GM19240 (cell line): ENCODE measurements around the gene ECHDC1.
"Not testable (repeated sequence)": the region's sequence is repeated elsewhere in the genome, so short reads cannot be mapped to it uniquely, and the experiment has no call there.

Experiments used
- DNase-seq: peaks from one replicate; pipeline ENCODE4 v3.0.0; 2011; ENCODE audit warnings: low spot score; ENCODE audit not compliant: insufficient read length

Gene ECHDC1

DNA sequence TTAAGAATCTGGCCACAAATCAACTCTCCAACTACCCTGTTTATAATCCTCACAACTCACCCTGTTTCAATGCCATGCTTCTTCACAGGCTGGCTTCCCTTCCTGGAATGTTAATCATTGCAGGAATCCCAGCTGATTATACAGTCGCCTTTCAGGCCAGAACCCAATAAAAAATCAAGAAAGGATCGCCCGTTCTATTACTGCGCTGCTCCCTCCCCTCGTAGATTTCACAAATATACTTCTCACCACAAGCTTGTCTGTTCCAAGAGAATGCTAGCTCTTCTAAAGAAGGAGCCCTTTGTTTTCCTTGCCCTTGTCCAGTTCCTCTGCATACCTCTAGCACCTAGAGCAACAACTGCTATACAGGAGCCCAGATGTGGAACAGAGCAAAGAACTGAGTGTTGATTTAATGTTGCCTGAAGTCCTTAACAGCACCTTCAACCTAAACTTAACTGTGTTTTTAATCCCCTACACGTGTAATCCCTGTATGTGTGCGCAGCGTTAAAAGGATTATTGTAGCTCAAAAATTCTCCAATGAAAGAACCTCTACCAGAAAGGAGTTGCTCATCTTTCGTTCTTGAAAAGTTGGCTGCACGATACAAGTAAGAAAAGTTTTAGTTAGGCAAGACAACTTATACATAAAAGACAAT, 988 bp downstream of the ECHDC1 start:
- DNase-seq, result no peak

DNA sequence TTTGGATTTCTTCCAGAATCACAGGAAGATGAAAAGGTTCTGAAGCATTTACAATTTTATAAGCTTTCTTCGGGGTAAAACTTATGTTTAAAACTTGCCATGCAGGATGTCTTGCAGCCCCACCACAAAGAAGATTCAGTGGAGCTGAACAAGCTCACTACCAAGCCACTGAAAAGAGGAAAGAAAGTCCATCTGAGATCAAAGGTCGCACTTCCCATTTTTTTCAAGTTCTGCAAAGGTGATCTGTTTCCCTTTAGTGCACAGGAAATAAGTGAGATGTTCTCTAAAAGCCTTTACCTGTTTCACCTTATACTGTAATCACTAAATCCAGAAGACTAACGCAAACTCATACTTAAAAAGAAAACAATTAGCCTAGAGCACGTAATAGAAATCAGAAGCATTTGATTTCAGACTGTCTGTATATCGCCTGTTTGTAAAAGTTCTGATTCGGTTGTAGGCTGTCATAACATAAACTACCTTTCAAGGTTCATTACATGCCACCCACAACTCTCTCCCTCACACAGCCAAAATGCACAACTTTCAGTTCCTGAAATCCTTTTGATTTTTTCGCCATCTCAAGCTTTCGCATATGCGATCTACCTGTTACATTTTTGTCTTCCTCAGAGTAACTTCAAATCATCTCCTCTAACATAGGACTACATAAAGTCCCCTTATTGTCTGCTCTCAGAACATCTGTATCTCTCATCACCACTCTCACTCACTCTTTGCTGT, 1.8 kb downstream of the ECHDC1 start:
- DNase-seq, result no peak

DNA sequence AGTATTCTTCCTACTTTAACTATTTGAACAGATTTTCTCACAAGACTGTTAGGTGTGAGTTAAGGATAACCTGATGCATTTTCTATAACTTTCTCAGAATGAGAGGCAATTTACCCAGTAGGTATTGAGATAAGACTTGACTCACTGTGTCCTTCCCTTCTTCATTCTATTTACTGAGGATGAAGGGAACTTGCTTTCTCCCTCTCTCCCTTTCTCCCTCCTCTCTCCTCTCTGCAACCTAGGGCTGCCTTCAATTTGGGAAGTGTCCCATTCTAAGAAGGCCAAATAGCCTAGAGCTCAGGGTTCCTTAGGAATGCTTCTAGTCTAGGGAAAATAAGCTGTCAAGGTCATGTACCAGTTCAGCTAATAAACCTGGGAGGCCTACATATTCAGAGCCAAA, 3.2 kb downstream of the ECHDC1 start:
- no peak for DNase-seq

DNA sequence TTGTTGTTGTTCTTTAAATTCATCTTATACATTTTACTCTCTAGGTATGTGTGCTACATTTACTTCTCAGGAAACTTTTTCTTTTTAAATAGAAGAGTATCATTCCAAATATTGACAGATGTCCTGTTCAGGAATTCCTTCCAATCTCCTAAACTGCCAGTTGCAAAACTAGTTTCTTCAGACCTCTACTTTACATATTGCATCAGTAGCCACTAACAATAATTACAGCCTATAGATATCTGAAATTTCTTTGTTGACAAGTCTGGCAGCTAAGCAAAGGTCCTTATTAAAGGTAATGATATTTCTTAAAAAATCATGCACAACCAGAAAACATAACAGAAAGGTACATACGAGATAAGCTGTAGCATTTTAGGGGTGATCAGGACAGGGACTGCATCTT, 4.5 kb downstream of the ECHDC1 start:
- no peak for DNase-seq

DNA sequence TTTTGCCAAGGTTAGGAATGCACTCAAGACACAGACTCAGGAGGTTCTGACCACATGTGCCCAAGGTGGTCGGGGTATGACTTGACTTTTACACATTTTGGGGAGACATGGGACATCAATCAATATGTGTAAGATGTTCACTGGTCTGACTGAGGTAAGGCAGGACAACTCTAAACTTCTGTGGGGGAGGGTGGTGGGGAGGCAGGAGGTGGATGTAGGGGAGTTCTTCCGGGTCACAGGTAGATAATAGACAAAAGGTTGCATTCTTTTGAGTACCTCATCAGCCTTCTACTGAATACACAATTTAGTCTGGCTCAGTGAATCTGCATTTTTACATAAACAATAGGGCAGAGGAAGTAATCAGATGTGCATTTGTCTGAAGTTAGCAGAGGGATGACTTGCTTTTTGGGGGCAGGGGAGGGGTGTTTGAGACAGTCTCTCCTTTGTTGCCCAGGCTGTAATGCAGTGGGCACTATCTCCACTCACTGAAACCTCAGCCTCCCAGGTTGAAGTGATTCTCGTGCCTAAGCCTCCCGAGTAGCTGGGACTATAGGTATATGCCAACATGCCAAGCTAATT, 10.9 kb downstream of the ECHDC1 start:
- no peak for DNase-seq

DNA sequence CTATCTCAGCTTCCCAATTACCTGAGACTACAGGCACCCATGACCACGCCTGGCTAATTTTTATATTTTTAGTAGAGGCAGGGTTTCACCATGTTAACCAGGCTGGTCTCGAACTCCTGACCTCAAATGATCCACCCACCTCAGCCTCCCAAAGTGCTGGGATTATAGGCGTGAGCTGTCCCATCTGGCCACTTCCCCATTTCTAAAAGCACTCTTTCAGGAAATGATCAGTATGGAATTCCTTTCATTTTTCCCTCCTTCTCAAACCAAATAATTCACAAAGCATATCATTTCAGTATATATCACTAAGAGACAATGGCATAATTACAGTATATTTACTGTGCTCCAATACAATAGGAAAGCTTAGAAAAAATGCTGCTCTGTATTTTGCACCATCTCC, 12.2 kb downstream of the ECHDC1 start:
- DNase-seq, result not testable (repeated sequence)

DNA sequence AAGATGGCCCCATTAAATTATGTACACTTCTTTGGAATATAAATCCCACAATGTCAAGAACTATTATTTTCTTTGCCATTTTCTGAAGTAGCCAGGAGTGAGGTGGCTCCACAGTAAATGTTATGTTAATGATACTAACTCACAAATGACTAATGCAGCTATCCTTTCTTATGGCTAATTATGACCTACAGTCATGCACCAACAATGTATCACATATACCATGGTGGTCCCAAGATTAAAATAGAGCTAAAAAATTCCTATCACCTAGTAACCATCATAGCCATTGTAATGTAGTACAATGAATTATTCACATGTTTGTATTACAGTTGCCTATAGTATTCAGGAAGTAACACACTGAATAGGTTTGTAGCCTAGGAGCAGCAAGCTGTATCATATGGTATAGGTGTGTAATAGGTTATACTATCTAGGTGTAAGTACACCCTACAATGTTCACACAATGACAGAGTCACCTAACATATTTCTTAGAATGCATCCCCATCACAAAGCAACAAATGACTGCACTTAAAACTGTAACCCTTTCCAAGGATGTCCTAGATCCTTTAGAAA, 15.3 kb downstream of the ECHDC1 start:
- no peak for DNase-seq

DNA sequence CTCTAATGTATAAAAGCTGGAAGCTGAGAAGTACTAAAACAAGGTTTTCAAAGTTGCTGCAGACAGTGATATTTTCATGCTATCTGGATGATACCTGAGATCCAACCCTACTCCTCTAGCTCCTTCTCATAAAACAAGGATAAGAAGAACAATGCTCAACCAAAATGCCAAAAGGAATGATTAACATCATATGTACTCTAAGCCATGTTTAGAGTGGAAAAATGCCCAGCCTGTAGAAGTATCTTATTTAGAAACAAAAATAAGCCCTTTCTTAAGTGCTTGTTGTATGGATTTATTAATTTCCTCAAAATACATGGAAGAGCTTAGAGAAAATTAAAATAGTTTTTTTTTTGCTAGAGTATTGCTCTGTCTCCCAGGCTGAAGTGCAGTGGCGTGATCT, 23.7 kb downstream of the ECHDC1 start:
- no peak for DNase-seq

DNA sequence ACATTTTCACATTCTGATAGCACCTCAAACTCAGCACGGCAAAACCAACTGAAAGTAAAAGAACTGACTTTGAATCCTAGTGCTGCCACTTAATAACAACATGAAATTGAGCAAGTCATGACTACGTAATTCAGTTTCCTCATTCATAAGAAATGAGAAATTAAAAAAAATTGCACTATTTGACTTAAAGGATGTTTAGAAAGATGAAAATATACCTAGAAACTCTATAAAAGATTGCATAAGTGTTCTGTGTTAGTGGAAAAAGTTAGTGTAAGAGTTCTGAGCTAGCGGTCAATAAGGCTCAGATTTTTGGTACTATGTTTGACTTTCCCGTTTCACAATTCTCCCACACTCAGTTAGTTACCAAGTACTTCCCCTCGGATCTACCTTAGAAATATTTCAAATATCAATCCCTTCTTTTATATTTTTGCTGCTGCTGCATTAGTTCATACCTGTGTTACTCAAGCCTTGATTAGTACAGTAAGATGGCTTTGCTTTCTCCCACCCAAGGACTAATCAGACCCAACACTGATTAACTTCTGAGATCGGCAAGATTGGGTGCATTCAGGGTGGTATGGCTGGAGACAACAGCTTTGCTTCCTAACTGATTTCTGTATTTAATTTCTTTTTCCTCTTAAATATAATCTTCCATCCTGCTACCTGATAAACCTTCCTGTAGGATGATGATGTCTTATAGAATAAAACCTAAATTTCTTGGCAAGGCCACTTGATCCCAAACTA, 25.9 kb downstream of the ECHDC1 start:
- DNase-seq, result no peak

DNA sequence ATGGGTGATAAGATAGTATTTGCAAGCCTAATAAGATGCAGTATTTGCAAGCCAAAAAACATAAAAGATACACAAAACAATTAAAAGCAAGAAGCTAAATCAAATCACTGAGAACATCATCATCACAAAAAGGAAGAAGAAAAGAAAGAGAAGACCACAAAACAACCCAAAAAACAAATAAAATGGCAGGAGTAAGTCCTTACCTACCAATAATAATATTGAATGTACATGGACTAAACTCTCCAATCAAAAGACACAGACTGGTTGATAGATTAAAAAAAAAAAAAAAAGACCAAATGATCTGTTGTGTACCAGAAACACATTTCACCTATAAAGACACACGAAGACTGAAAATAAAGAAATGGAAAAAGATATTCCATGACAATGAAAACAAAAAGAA, 37.7 kb downstream of the ECHDC1 start:
- DNase-seq, result no peak

DNA sequence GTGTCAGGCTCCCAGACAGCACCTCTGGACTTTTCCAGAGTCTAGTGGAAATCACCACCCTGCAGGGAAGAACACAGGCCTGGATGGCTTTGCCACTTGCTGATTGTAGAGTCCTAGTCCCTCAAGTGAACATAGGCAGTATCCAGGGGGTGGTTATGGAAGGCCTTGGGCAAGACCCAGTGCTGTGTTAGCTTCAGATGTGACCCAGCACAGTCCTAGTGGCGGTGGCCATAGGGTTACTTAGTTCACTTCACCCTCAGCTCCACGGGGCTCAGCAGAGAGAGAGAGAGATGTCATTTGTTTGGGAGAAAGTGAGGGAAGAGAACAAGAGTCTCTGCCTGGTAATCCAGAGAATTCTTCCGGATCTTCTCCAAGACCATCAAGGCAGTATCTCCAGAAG, 39.5 kb downstream of the ECHDC1 start:
- DNase-seq, result no peak

DNA sequence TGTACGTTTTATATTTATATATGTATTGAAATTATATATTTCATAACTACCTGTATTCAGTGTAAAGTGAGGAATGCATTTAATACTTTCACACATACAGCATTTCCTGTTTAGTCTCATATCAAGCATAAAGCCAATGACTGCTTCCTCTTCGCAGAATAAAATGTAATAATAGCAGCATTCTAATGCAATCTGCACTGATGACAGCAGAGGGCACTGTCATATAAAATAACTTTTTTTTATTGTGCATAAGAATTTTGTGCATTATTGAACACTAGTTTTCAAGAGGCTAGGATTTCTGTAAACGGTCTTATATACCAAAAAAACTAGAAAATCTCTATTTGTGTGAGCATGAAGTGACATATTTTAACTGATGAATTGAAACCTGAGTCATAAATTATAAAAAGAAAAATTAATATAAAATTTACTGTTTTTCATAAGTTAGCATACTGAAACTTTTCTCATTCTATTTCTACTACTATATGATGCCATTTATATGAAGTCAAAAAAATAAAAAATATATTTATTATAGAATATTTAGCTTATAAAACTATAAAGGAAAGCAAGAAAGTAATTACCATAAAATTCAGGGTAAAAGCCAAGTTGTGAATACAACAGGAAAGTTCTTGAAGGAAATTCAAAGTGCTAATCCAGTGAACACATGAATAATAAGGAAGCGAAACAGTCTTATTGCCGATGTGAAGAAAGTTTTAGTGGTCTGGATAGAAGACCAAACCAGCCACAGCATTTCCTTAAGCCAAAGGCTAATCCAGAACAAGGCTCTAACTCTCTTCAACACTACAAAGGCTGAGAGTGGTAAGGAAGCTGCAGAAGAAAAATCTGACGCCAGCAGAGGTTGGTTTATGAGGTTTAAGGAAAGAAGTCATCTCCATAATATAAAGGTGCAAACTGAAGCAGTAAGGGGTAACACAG, 40.4 kb downstream of the ECHDC1 start:
- no peak for DNase-seq

DNA sequence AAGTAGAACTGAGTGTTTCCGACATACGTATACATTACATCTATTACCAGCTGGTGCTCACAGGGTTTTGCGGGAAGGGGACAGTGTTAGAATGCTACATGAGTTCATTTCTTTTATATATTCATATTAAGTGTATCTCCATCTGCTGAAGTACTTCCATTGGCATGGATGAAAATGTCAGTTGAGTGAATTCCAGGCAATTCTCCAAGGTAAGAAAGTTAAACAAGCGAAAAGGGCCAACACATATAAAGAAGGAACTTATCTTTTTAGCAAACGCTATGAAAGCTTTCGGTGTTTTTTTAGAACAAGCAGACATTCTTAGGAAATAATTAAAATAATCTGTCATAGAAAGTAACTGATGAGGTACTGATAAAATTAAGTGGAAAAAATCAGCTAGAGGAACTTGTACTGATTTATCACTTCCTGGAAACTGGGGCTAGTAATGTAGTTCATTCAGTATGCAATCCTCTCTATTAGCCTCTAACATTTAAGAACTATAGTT, 42.2 kb downstream of the ECHDC1 start:
- no peak for DNase-seq

DNA sequence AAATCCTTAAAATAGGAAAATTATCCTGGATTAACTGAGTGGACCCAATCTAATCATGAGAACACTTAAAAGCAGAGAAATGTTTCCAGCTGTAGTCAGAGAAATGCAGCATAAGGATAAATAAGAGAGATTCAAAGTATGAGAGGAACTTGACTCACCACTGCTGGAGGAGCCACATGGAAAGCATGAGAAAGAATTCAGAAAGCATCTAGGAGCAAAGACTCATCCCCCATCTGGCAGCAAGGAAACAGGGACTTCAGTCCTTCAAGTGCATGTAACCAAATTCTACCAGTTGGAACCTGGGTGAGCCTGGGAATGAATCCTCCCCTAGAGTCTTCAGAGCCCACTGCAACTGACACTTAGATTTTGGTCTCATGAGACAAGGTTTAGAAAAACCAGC, 43.0 kb downstream of the ECHDC1 start:
- DNase-seq, result no peak

DNA sequence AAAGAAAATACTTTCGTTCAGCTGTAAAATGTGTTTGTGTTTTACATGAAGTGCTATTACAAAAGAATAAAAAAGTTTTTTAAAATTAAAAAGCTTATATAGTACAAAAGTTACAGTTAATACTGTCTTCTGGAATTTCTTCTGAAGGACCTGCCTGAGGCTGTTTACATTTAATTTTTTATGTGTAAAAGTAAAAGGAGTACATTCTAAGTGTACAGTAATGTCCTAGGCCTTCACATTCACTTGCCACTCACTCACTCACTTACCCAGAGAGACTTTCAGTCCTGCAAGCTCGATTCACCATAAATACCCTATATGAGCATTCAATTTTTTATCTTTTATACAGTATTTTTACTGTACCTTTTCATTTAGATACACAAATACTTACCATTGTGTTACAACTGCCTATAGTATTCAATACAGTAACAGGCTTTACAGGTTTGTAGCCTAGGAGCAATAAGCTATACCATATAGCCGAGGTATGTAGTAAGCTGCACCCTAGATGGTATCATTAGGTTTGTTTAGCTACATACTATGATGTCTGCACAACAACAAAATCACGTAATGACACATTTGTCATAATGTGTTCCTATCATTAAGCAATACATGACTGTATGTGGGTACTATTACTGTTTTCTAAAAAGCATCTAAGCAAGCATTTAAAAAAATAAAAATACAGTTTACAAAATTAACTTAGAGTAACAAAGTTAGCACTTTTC, 43.7 kb downstream of the ECHDC1 start:
- DNase-seq, result no peak

DNA sequence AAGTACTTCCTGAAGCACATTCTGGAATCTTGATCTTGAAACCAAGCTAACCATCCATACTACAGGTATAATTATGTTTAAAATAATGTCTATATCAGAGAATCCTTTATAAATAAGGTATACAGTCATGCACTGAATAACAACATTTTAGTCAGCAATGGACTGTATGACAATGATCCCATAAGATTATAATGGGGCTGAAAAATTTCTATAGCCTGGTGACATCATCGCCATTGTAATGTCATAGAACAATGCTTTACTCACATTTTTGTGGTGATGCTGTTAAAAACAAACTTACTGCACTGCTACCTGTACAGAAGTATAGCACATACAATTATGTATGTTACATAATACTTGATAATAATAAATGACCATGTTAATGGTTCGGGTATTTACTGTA, 44.9 kb downstream of the ECHDC1 start:
- DNase-seq, result no peak

DNA sequence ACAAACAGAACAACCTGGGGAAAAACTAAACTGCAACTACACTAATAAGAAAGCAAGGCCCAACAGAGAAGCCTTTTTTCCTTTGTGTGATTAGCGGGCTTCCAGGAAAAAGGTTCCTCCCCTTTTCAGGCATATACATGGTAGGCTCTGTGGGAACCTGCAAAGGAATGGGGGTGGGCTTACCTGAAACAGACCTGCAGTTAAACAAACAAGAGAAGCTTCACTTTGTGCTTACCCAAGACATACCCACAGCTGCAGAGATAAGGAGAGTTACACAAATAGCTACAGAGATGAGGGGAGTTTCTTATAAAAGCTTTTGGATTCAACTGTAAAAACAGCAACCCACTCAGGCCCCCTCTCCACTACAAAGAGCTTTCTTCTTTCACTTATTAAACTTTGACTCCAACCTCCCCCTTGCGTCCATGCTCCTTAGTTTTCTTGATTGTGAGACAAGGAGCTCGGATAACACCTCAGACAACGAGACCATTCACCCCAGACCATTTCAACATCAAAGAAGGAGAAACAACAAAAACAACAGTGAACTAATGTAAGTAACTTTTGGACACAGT, 45.8 kb downstream of the ECHDC1 start:
- DNase-seq, result no peak

DNA sequence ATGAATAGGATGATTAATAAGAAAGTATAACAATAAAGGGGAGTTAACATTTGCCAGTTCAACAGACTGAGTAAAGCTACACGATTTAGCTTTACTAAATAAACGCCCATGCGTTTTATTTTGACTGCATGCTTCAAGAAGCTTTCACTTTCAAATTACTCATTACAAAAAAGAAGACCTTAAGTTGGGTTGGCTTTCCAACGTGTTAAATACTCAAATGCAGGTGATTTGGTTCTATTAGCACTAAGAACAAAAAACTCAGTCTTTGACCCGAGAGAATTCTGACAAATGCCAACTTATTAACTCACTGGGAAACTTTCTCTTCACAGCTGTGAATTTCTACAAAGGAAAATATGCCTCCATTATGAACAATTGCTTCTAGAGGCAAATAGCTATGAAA, 51.9 kb downstream of the ECHDC1 start:
- peak; percentile 1 for DNase-seq

DNA sequence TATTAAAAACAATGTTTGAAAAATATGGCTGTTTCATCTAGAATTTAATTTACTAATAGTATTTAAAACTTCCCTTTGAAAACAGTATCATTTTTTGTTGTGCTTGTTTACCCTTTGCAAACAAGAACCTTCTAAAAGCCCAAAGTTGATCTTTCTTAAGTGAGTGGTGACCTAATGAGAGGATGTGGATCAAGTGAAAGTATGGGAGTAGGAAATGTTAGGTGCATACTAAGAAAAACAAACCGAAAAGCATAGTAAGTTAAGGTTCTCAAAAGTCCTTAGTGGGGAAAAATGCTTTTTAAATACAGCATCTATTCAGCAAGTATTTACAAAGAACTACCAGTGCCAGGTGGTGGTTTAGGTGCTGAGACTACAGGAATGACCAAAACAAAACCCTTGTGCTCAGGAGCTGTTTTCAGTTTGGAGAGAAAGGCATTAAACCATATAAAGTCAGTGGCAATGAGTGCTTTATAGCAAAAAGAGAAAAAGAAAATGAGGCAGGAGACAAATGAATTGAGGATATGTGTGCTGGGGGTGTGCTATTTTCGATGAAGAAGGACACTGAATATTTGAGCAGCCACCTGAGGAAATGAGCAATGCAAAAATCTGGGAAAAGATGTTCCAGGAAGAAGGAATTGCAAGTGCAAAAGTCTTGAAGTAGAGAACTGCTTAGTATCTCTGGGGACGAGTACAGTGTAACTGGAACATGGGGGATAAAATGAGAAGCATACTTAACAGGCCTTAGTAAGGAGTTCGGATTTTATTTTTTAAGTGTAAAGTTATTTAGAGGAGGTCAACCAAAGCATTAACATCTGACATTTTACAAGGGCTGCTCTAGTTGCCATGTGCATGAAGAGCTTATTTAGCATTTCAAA, 52.8 kb downstream of the ECHDC1 start:
- no peak for DNase-seq
